WTC11 (cell line): ENCODE measurements around the gene ABCB8. TPM values are rescaled to one million over a fixed set of nuclear protein-coding genes. Genes with fewer than 3 reads are reported as not detected.

Source experiments
- ATAC-seq: fragments of 200-7000 bp; cut with Tn5 transposase; 2 replicates; pipeline ENCODE4 v1.10.0; 2021; ENCODE audit warnings: mild to moderate bottlenecking, moderate library complexity
- CTCF ChIA-PET: fragments of 300-600 bp; sonication (Branson Sonifier 250); formaldehyde crosslinking; loops from one replicate; lab custom pipeline; 2021; ENCODE audit warnings: antibody characterized with exemption; lab: Charles Lee
- POLR2A ChIA-PET: fragments of 350-600 bp; sonication (Branson Sonifier 250); formaldehyde crosslinking; loops from one replicate; lab custom pipeline; 2021; ENCODE audit warnings: antibody characterized with exemption; lab: Charles Lee
- DNase-seq: peaks from one replicate; pipeline ENCODE4 v3.0.0; 2021; ENCODE audit warnings: low spot score
- H3K27ac Mint-ChIP-seq: 2 replicates; pipeline ENCODE4 v1.8.0; 2021; ENCODE audit warnings: mixed read lengths
- H3K27me3 Mint-ChIP-seq: 2 replicates; pipeline ENCODE4 v1.8.0; 2021; ENCODE audit warnings: low read depth, mild to moderate bottlenecking, moderate library complexity, mixed read lengths
- H3K36me3 Mint-ChIP-seq: 2 replicates; pipeline ENCODE4 v1.8.0; 2021; ENCODE audit warnings: mixed read lengths
- H3K4me1 Mint-ChIP-seq: 2 replicates; pipeline ENCODE4 v1.8.0; 2022; ENCODE audit warnings: mixed read lengths
- H3K4me3 Mint-ChIP-seq: 2 replicates; pipeline ENCODE4 v1.8.0; 2021; ENCODE audit warnings: mild to moderate bottlenecking, moderate library complexity, mixed read lengths
- H3K9me3 Mint-ChIP-seq: 2 replicates; pipeline ENCODE4 v1.8.0; 2021; ENCODE audit warnings: mixed read lengths
- ARID4B ChIP-seq: sonication (generic); formaldehyde crosslinking; IDR thresholded peaks from 2 replicates; pipeline ENCODE4 v1.8.0; 2023; ENCODE audit warnings: missing genetic modification reagents, mild to moderate bottlenecking, borderline replicate concordance
- ATF3 ChIP-seq: sonication (generic); formaldehyde crosslinking; conservative IDR thresholded peaks from 2 replicates; pipeline ENCODE4 v1.8.1; 2022; ENCODE audit warnings: mild to moderate bottlenecking, missing genetic modification reagents
- ATF6 ChIP-seq: sonication (generic); formaldehyde crosslinking; IDR thresholded peaks from 2 replicates; pipeline ENCODE4 v1.8.1; 2023; ENCODE audit warnings: mild to moderate bottlenecking, missing genetic modification reagents
- MYBL2 ChIP-seq: sonication (generic); formaldehyde crosslinking; IDR thresholded peaks from 2 replicates; pipeline ENCODE4 v1.8.1; 2023; ENCODE audit warnings: mild to moderate bottlenecking, moderate library complexity, missing genetic modification reagents
- NFATC4 ChIP-seq: fragments of 250-450 bp; sonication (Bioruptor Pico); IDR thresholded peaks from 2 replicates; pipeline ENCODE4 v1.9.0; 2021; ENCODE audit warnings: mild to moderate bottlenecking
- NR1H2 ChIP-seq: sonication (generic); formaldehyde crosslinking; IDR thresholded peaks from 2 replicates; pipeline ENCODE4 v1.9.0; 2021; ENCODE audit warnings: mild to moderate bottlenecking, moderate library complexity, missing genetic modification reagents
- SMAD4 ChIP-seq: sonication (generic); formaldehyde crosslinking; IDR thresholded peaks from 2 replicates; pipeline ENCODE4 v1.8.0; 2022; ENCODE audit warnings: mild to moderate bottlenecking, missing genetic modification reagents
- SP1 ChIP-seq: sonication (generic); formaldehyde crosslinking; conservative IDR thresholded peaks from 2 replicates; pipeline ENCODE4 v1.8.1; 2022; ENCODE audit warnings: missing genetic modification reagents
- TEAD1 ChIP-seq: sonication (generic); formaldehyde crosslinking; IDR thresholded peaks from 2 replicates; pipeline ENCODE4 v1.8.0; 2022; ENCODE audit warnings: mild to moderate bottlenecking, missing genetic modification reagents
- ZBTB21 ChIP-seq: sonication (generic); formaldehyde crosslinking; IDR thresholded peaks from 2 replicates; pipeline ENCODE4 v1.8.1; 2023; ENCODE audit warnings: mild to moderate bottlenecking, missing genetic modification reagents, borderline replicate concordance
- ZMAT4 ChIP-seq: fragments of 250-450 bp; sonication (Bioruptor Pico); IDR thresholded peaks from 2 replicates; pipeline ENCODE4 v1.9.0; 2021; ENCODE audit warnings: mild to moderate bottlenecking
- ZNF281 ChIP-seq: sonication (generic); formaldehyde crosslinking; IDR thresholded peaks from 2 replicates; pipeline ENCODE4 v1.8.0; 2023; ENCODE audit warnings: mild to moderate bottlenecking, missing genetic modification reagents
- ZNF317 ChIP-seq: sonication (generic); formaldehyde crosslinking; IDR thresholded peaks from 2 replicates; pipeline ENCODE4 v1.8.1; 2023; ENCODE audit warnings: low read depth, mild to moderate bottlenecking, moderate library complexity, missing genetic modification reagents, borderline replicate concordance
- total RNA-seq: library from RNA; stranded (reverse); gene quantifications from 3 replicates; pipeline ENCODE4 v1.2.3, GENCODE V29; 2021
- TF ChIP-seq, protein P1 (sequence below): fragments of 250-450 bp; sonication (Bioruptor Pico); IDR thresholded peaks from 2 replicates; pipeline ENCODE4 v1.8.0; 2021; ENCODE audit warnings: mild to moderate bottlenecking
- TF ChIP-seq, protein P2 (sequence below): sonication (generic); formaldehyde crosslinking; IDR thresholded peaks from 2 replicates; pipeline ENCODE4 v1.8.1; 2022; ENCODE audit warnings: mild to moderate bottlenecking, missing genetic modification reagents, moderate library complexity, borderline replicate concordance
- TF ChIP-seq, protein P3 (sequence below): sonication (generic); formaldehyde crosslinking; IDR thresholded peaks from 2 replicates; pipeline ENCODE4 v1.8.0; 2022; ENCODE audit warnings: mild to moderate bottlenecking, missing genetic modification reagents
- TF ChIP-seq, protein P4 (sequence below): fragments of 200-600 bp; IDR thresholded peaks from 2 replicates; pipeline ENCODE4 v1.8.0; 2022; ENCODE audit warnings: antibody characterized with exemption
- TF ChIP-seq, protein P5 (sequence below): sonication (generic); formaldehyde crosslinking; IDR thresholded peaks from 2 replicates; pipeline ENCODE4 v1.8.1; 2022; ENCODE audit warnings: missing genetic modification reagents, borderline replicate concordance

ABCB8 gene
- total RNA-seq, 1 experiment from 2014 or later: 35.9 TPM

- H3K27ac Mint-ChIP-seq: no peak overlapping the region; the same call in 1 of the 2 replicates
- H3K27me3 Mint-ChIP-seq: peaks cover 13% of the 10 kb centered on the region
- peaks cover 32% of the 10 kb centered on the region for H3K4me1 Mint-ChIP-seq
- ChIA-PET CTCF (interaction anchor here (0.6 to 6.6 kb wide), 43 partner anchors 10 to 248 kb away, joined by 3 to 112 read pairs (median 7); partner anchors contain the start of genes ABCB8, ABCF2, AGAP3 and CDK5), POLR2A (interaction anchor here (0.6 kb wide), 1 partner anchor 90 kb away, joined by 3 read pairs; no protein-coding TSS in a partner anchor)
- DNase-seq (peak; percentile 95), ATAC-seq (peak; percentile 68)
- H3K36me3 Mint-ChIP-seq: no peaks in the 10 kb centered on the region
- H3K9me3 Mint-ChIP-seq: no peaks in the 10 kb centered on the region
- peak overlapping the region; percentile 40 for H3K4me3 Mint-ChIP-seq
- no peak for TF ChIP-seq NR1H2 (CRISPR knock-in tag)
- no peak for TF ChIP-seq TEAD1 (CRISPR knock-in tag)
- TF ChIP-seq, protein P1, sequence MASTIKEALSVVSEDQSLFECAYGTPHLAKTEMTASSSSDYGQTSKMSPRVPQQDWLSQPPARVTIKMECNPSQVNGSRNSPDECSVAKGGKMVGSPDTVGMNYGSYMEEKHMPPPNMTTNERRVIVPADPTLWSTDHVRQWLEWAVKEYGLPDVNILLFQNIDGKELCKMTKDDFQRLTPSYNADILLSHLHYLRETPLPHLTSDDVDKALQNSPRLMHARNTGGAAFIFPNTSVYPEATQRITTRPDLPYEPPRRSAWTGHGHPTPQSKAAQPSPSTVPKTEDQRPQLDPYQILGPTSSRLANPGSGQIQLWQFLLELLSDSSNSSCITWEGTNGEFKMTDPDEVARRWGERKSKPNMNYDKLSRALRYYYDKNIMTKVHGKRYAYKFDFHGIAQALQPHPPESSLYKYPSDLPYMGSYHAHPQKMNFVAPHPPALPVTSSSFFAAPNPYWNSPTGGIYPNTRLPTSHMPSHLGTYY (CRISPR knock-in tag): no peak
- no peak for TF ChIP-seq ATF3
- no peak for TF ChIP-seq MYBL2 (CRISPR knock-in tag)
- TF ChIP-seq, protein P2, sequence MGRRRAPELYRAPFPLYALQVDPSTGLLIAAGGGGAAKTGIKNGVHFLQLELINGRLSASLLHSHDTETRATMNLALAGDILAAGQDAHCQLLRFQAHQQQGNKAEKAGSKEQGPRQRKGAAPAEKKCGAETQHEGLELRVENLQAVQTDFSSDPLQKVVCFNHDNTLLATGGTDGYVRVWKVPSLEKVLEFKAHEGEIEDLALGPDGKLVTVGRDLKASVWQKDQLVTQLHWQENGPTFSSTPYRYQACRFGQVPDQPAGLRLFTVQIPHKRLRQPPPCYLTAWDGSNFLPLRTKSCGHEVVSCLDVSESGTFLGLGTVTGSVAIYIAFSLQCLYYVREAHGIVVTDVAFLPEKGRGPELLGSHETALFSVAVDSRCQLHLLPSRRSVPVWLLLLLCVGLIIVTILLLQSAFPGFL (CRISPR knock-in tag): no peak
- no peak for TF ChIP-seq ARID4B (CRISPR knock-in tag)
- TF ChIP-seq ZNF281 (CRISPR knock-in tag): peak; percentile 65; the same call in 1 of the 2 replicates
- TF ChIP-seq, protein P3, sequence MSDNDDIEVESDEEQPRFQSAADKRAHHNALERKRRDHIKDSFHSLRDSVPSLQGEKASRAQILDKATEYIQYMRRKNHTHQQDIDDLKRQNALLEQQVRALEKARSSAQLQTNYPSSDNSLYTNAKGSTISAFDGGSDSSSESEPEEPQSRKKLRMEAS (CRISPR knock-in tag): 0 out of 2 replicates have a peak, but pooled peaks have one; percentile 53
- TF ChIP-seq SP1 (CRISPR knock-in tag): peak; percentile 74
- no peak for TF ChIP-seq SMAD4 (CRISPR knock-in tag)
- no peak for TF ChIP-seq NFATC4
- no peak for TF ChIP-seq ATF6 (CRISPR knock-in tag)
- no peak for TF ChIP-seq ZNF317
- no peak for TF ChIP-seq ZBTB21
- TF ChIP-seq, protein P4, sequence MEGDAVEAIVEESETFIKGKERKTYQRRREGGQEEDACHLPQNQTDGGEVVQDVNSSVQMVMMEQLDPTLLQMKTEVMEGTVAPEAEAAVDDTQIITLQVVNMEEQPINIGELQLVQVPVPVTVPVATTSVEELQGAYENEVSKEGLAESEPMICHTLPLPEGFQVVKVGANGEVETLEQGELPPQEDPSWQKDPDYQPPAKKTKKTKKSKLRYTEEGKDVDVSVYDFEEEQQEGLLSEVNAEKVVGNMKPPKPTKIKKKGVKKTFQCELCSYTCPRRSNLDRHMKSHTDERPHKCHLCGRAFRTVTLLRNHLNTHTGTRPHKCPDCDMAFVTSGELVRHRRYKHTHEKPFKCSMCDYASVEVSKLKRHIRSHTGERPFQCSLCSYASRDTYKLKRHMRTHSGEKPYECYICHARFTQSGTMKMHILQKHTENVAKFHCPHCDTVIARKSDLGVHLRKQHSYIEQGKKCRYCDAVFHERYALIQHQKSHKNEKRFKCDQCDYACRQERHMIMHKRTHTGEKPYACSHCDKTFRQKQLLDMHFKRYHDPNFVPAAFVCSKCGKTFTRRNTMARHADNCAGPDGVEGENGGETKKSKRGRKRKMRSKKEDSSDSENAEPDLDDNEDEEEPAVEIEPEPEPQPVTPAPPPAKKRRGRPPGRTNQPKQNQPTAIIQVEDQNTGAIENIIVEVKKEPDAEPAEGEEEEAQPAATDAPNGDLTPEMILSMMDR: peak; percentile 86
- TF ChIP-seq, protein P5, sequence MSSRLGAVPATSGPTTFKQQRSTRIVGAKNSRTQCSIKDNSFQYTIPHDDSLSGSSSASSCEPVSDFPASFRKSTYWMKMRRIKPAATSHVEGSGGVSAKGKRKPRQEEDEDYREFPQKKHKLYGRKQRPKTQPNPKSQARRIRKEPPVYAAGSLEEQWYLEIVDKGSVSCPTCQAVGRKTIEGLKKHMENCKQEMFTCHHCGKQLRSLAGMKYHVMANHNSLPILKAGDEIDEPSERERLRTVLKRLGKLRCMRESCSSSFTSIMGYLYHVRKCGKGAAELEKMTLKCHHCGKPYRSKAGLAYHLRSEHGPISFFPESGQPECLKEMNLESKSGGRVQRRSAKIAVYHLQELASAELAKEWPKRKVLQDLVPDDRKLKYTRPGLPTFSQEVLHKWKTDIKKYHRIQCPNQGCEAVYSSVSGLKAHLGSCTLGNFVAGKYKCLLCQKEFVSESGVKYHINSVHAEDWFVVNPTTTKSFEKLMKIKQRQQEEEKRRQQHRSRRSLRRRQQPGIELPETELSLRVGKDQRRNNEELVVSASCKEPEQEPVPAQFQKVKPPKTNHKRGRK (CRISPR knock-in tag): no peak
- TF ChIP-seq ZMAT4 (CRISPR knock-in tag): no peak
Measured at GRCh38 chr7:151008511-151009323, 19.5 kb upstream of the ABCB8 start.
